Colonic mucosa (tissue), 4 donors: Measurements from ENCODE around the gene GNGT1. TPM values are rescaled to one million over a fixed set of nuclear protein-coding genes. Genes with fewer than 3 reads are reported as not detected.
"Not testable (repeated sequence)": the region's sequence is repeated elsewhere in the genome, so short reads cannot be mapped to it uniquely, and the experiment has no call there.

ENCODE experiments used
- DNase-seq: peaks from one replicate; pipeline ENCODE4 v3.0.0-alpha.2; 2020
- H3K27ac ChIP-seq: fragments of 200-600 bp; one replicate; pipeline ENCODE4 v1.8.0; 2021
- H3K27me3 ChIP-seq: fragments of 200-600 bp; one replicate; pipeline ENCODE4 v1.8.0; 2021
- H3K36me3 ChIP-seq: fragments of 200-600 bp; one replicate; pipeline ENCODE4 v1.8.0; 2021
- H3K4me1 ChIP-seq: fragments of 200-600 bp; one replicate; pipeline ENCODE4 v1.8.0; 2021; ENCODE audit warnings: mild to moderate bottlenecking
- H3K4me3 ChIP-seq: fragments of 200-600 bp; one replicate; pipeline ENCODE4 v1.8.0; 2021
- H3K9ac ChIP-seq, 2 donors: one replicate each; pipeline ENCODE4 v1.7.0; 2013; ENCODE audit warnings: control low read depth in 2 of 2, low read depth in 2 of 2, low read length in 2 of 2
- H3K9me3 ChIP-seq: fragments of 200-600 bp; one replicate; pipeline ENCODE4 v1.8.0; 2021
- intact Hi-C: fragments of 100-400 bp; cut with DNase I; formaldehyde crosslinking; loops from one replicate; pipeline ENCODE4 v1.14.1; 2022
- total RNA-seq, 2 donors: library from RNA; stranded (reverse); fragmentation: NEBNext Ultra II Directional in 1 of 2; extraction: Animal tissue kit (Norgen Biotek cat#: 25700) in 1 of 2; gene quantifications; one replicate each; pipeline ENCODE4 v1.2.1, GENCODE V29; 2021
- TF ChIP-seq, protein P1 (sequence below): fragments of 200-600 bp; IDR thresholded peaks from one replicate; pipeline ENCODE4 v1.8.0; 2022; ENCODE audit warnings: antibody characterized with exemption, mild to moderate bottlenecking
- donor health status: healthy.
- donor health status: DM: no; HTN: no; CAD: no.
- donor health status: DM: no; HTN: no; CAD: no.

Gene GNGT1
- total RNA-seq, 2 donors from 2014 or later = not detected

DNA sequence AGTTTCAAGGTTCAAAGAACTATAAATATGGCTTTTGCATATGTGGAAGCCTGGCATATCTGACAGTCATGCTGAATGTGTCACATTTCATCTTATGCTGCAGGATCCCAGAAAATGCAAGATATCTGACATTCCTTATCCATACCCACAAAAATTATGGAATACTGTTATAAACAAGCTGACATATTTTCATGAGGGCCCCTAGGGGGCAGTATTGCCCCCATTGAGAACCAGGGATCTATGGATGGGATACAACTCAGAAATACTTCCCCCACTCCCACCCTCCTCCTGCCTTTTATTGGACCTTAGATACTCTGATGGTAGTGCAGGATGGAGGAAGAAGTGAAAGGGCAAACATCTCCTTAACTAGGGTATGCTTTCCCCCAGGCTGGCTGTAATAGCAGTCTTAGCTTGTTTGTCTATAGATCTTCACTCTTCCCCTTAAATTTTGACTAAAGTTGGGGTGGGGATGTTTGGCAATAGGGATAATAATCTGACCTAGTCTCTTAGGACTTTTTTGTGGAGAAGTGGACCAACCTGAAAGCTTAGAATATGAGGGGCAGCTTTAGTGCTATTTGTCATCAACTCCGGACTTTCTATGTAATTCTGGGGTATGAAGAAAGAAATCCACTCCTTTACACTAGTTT, 3.5 kb upstream of the GNGT1 start:
- Histone ChIP-seq H3K36me3 (no peaks in the 10 kb centered on the region), H3K4me3 (no peak overlapping the region), H3K27me3 (no peaks in the 10 kb centered on the region), H3K4me1 (no peaks in the 10 kb centered on the region), H3K9me3 (no peaks in the 10 kb centered on the region), H3K9ac (no peak overlapping the region), H3K27ac (no peak overlapping the region)
- TF ChIP-seq, protein P1, sequence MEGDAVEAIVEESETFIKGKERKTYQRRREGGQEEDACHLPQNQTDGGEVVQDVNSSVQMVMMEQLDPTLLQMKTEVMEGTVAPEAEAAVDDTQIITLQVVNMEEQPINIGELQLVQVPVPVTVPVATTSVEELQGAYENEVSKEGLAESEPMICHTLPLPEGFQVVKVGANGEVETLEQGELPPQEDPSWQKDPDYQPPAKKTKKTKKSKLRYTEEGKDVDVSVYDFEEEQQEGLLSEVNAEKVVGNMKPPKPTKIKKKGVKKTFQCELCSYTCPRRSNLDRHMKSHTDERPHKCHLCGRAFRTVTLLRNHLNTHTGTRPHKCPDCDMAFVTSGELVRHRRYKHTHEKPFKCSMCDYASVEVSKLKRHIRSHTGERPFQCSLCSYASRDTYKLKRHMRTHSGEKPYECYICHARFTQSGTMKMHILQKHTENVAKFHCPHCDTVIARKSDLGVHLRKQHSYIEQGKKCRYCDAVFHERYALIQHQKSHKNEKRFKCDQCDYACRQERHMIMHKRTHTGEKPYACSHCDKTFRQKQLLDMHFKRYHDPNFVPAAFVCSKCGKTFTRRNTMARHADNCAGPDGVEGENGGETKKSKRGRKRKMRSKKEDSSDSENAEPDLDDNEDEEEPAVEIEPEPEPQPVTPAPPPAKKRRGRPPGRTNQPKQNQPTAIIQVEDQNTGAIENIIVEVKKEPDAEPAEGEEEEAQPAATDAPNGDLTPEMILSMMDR = peak; percentile 59
- intact Hi-C loops = loop anchor here (5.0 kb wide), 1 partner anchor 184 kb away; no protein-coding TSS in a partner anchor
- peak; percentile 23 for DNase-seq

DNA sequence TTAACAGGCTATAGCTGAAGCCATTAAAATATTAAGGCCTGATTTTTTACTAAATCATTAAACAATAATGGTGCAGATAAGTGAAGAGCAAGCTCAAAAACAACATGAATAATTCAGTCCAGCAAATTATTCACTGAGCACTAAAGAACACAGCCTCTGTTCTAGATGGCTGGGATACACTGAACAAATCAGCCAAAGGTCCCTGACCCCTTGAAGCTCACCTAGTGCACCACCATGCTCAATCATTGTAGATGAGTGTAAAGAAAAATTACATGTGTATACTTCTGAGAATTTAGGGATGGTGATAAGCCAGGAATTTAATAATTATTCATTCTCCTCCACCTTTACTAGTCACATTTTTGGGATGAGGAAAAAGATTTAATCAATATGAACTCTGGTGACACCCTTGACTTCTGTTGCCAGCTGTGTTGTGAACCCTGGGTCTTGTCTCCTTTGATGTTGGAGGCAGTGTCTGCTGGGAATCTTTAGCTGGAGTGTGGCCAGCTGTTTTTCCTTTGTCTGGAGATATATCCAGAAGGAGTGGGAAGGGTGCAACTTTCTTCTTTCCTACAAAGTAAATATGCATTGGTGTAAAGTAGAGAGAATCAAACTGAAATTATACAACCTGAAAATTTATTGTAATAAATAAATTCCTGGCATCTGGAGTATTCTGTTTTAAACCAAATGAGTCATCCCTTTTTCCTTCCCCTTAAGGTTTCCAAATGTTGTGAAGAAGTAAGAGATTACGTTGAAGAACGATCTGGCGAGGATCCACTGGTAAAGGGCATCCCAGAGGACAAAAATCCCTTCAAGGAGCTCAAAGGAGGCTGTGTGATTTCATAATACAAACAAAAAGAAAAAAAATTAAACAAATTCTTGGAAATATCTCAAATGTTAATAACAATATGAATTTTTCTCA, 4.0 kb downstream of the GNGT1 start:
- Histone ChIP-seq H3K4me3 (no peak overlapping the region), H3K4me1 (no peaks in the 10 kb centered on the region), H3K27ac (no peak overlapping the region), H3K9ac (no peak overlapping the region), H3K9me3 (no peaks in the 10 kb centered on the region), H3K36me3 (no peaks in the 10 kb centered on the region), H3K27me3 (no peaks in the 10 kb centered on the region)
- TF ChIP-seq, protein P1 = no peak
- DNase-seq = no peak
- intact Hi-C loops = no loop called here

DNA sequence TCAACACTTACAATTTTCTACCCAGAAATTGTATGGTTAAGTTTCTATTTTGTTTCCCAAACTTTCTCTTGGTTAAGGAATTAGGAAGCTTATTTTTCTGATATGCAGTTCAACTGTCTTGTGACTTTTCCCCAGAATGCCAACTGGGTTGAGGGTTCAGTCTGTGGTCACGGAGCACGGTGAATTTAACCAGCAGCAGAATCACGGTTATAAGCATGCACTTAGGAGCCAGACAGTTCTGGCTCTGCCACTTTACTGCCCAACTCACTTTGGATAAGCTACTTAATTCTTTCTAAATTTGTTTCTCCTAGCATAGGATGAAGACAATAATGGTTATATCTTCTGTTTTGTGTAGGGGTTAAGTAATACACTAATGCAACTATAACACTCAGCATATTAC, 4.9 kb downstream of the GNGT1 start:
- H3K9me3 ChIP-seq, DNase-seq, intact Hi-C loops, H3K27me3 ChIP-seq, H3K36me3 ChIP-seq, H3K4me3 ChIP-seq, H3K9ac ChIP-seq, H3K4me1 ChIP-seq, H3K27ac ChIP-seq: not testable (repeated sequence)

DNA sequence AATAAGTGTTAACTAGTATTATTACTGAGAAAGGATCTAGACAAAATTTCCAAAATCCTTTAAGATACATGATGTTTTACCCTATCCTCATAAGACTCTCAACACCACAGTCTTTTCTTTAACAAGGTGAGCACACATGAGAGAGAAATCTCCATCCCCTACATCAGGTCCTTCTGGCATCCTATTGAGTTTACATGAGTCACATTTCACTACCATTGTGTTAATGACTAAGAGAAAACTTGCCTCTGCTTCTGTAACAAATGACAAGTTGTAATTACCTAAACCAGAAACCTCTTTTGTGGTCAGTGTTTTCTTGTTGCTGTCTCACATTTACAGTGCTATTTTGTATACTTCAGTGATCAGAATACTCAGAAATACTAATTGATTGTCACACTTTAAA, 5.3 kb downstream of the GNGT1 start:
- DNase-seq, intact Hi-C loops, H3K27ac ChIP-seq, H3K4me3 ChIP-seq, H3K36me3 ChIP-seq, H3K4me1 ChIP-seq, H3K27me3 ChIP-seq, H3K9ac ChIP-seq, H3K9me3 ChIP-seq: not testable (repeated sequence)

DNA sequence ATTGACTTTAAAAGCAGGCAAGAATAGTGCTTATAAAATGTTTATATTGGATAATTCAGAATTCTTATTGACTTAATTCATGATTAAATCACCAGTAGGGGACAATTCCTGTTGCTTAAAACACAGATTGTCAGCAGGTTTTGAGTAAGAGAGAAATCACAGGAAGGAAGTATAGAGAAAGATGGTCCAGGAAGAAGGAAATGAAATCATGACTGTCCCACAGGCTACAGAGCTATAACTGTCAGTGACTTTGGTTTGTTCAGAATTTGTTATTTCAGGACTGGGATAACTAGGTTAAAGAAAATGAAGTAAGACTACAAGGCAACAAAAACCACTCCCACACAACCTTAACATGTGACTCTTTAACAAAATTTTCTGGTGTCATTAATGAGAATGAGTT, 6.8 kb downstream of the GNGT1 start:
- no peaks in the 10 kb centered on the region for H3K27me3 ChIP-seq
- intact Hi-C loops = no loop called here
- no peak for DNase-seq
- no peaks in the 10 kb centered on the region for H3K9me3 ChIP-seq
- TF ChIP-seq, protein P1 = no peak
- no peak overlapping the region for H3K4me3 ChIP-seq
- no peak overlapping the region for H3K27ac ChIP-seq
- H3K36me3 ChIP-seq = no peaks in the 10 kb centered on the region
- H3K9ac ChIP-seq = no peak overlapping the region
- H3K4me1 ChIP-seq = no peaks in the 10 kb centered on the region

DNA sequence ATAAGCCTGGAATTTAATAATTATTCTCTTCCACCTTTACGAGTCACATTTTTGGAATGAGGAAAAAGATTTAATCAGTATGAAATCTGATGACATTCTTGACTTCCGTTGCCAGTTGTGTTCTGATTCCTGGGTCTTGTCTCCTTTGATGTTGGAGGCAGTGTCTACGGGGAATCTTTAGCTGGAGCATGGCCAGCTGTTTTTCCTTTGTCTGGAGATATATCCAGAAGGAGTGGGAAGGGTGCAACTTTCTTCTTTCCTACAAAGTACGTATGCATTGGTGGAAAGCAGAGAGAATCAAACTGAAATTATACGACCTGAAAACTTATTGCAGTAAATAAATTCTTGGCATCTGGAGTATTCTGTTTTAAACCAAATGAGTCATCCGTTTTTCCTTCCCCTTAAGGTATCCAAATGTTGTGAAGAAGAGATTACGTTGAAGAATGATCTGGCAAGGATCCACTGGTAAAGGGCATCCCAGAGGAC, 8.3 kb downstream of the GNGT1 start:
- Histone ChIP-seq H3K9me3 (no peaks in the 10 kb centered on the region), H3K9ac (no peak overlapping the region), H3K27ac (no peak overlapping the region), H3K4me1 (no peaks in the 10 kb centered on the region), H3K27me3 (no peaks in the 10 kb centered on the region), H3K36me3 (no peaks in the 10 kb centered on the region), H3K4me3 (no peak overlapping the region)
- DNase-seq = no peak
- TF ChIP-seq, protein P1 = no peak
- intact Hi-C loops = no loop called here

DNA sequence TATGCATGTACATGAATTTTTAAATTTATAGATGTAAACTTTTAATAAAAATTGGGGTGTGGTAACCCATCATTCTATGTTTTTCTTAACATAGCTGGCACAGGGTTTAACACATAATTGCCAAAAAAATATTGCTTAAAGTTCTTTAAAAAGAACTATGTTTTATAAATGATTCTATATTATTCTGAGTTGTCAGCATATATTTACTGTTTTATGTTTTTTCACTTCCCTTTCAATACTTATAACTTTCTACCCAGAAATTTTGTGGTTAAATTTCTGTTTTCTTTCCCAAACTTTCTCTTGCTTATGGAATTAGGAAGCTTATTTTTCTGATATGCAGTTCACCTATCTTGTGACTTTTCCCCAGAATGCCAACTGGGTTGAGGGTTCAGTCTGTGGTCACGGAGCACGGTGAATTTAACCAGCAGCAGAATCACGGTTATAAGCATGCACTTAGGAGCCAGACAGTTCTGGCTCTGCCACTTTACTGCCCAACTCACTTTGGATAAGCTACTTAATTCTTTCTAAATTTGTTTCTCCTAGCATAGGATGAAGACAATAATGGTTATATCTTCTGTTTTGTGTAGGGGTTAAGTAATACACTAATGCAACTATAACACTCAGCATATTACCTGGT, 9.0 kb downstream of the GNGT1 start:
- H3K27ac ChIP-seq = not testable (repeated sequence)

DNA sequence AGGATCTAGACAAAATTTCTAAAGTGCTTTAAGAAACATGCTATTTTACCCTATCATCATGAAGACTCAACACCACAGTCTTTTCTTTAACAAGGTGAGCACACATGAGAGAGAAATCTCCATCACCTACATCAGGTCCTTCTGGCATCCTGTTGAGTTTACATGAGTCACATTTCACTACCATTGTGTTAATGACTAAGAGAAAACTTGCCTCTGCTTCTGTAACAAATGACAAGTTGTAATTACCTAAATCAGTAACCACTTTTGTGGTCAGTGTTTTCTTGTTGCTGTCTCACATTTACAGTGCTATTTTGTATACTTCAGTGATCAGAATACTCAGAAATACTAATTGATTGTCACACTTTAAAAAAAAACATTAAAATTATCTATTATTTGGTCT, 9.5 kb downstream of the GNGT1 start:
- H3K36me3 ChIP-seq, H3K27me3 ChIP-seq, H3K9me3 ChIP-seq, H3K9ac ChIP-seq, H3K4me1 ChIP-seq, H3K27ac ChIP-seq, DNase-seq, H3K4me3 ChIP-seq, intact Hi-C loops: not testable (repeated sequence)

More for the DNA sequence above, 9.0 kb downstream of the GNGT1 start:
- DNase-seq, H3K9me3 ChIP-seq, H3K27me3 ChIP-seq, H3K36me3 ChIP-seq, H3K4me3 ChIP-seq, intact Hi-C loops, H3K4me1 ChIP-seq, H3K9ac ChIP-seq: not testable (repeated sequence)

DNA sequence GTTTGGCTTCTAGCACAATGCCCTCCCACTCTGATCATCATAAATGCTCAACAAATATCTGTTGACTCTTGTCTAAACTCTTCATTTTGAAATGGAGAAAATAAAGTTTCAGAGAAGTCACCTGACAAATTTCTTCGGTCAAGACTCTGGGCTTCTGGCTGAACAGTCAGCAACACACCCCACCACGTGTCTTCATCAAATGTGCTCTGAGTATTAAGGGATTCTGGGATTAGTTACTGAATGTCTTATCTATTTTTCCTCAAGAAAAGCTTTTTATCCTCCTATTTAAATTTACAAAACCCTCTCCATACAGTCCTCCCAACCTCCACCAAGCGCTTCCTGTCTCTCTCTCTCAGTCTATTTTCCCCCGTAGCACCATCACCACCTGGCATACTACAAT, 9.9 kb downstream of the GNGT1 start:
- H3K9ac ChIP-seq, H3K27ac ChIP-seq, H3K9me3 ChIP-seq, H3K4me1 ChIP-seq, H3K36me3 ChIP-seq, H3K27me3 ChIP-seq, intact Hi-C loops, DNase-seq, H3K4me3 ChIP-seq: not testable (repeated sequence)
